IMR-90 (cell line): ENCODE measurements around the gene DESI2. TPM values are rescaled to one million over a fixed set of nuclear protein-coding genes. Genes with fewer than 3 reads are reported as not detected.

Experiments used
- ATAC-seq: fragments of 200-7000 bp; cut with Tn5 transposase; 2 replicates; pipeline ENCODE4 v1.9.1; 2020; ENCODE audit warnings: low read depth, mild to moderate bottlenecking, moderate library complexity
- BruUV-seq: library from RNA; stranded (reverse); fragments of 400-500 nt; replicated peaks from 2 replicates; lab custom pipeline; 2021; lab: Mats Ljungman, UMichigan
- CTCF ChIA-PET: fragments of 300-600 bp; formaldehyde crosslinking; extraction: SDS; loops from one replicate; lab custom pipeline; 2021; ENCODE audit warnings: antibody characterized with exemption; lab: Yijun Ruan, JAX
- POLR2A ChIA-PET: fragments of 300-600 bp; sonication (Branson Sonifier 250); formaldehyde crosslinking; loops from one replicate; lab custom pipeline; 2022; ENCODE audit warnings: antibody characterized with exemption; ENCODE audit not compliant: unreplicated experiment; lab: Charles Lee
- DNase-seq: peaks from one replicate; pipeline ENCODE4 v3.0.0; 2013
- H2AFZ ChIP-seq: replicated peaks from 2 replicates; pipeline ENCODE3; 2013; ENCODE audit warnings: low read length, mild to moderate bottlenecking; ENCODE audit not compliant: poor library complexity
- H2AK5ac ChIP-seq: 2 replicates; pipeline ENCODE4 v1.6.1; 2013; ENCODE audit warnings: low read depth, low read length, inconsistent platforms
- H2AK9ac ChIP-seq: replicated peaks from 2 replicates; pipeline ENCODE3; 2013; ENCODE audit warnings: mild to moderate bottlenecking, low read depth, low read length, moderate library complexity; ENCODE audit not compliant: poor library complexity
- H2BK120ac ChIP-seq: 2 replicates; pipeline ENCODE4 v1.6.1; 2013; ENCODE audit warnings: low read depth, low read length, inconsistent platforms
- H2BK15ac ChIP-seq: 3 replicates; pipeline ENCODE4 v1.6.1; 2013; ENCODE audit warnings: low read depth, low read length, inconsistent platforms
- H2BK20ac ChIP-seq: 2 replicates; pipeline ENCODE4 v1.6.1; 2013; ENCODE audit warnings: low read depth, mild to moderate bottlenecking, inconsistent platforms, low read length, moderate library complexity
- H2BK5ac ChIP-seq: 2 replicates; pipeline ENCODE4 v1.6.1; 2013; ENCODE audit warnings: mild to moderate bottlenecking, low read depth, low read length, inconsistent platforms; ENCODE audit not compliant: poor library complexity, severe bottlenecking
- H3K14ac ChIP-seq: replicated peaks from 2 replicates; pipeline ENCODE4 v1.6.1; 2013; ENCODE audit warnings: low read depth, low read length, inconsistent platforms
- H3K18ac ChIP-seq: 2 replicates; pipeline ENCODE4 v1.6.1; 2013; ENCODE audit warnings: low read depth, low read length, control low read depth
- H3K23ac ChIP-seq: 2 replicates; pipeline ENCODE4 v1.6.1; 2013; ENCODE audit warnings: low read depth, low read length, inconsistent platforms
- H3K27ac ChIP-seq: 2 replicates; pipeline ENCODE4 v1.5.1; 2013; ENCODE audit warnings: mild to moderate bottlenecking, control low read depth, low read length; ENCODE audit not compliant: insufficient read depth
- H3K27me3 ChIP-seq: 2 replicates; pipeline ENCODE4 v1.6.1; 2013; ENCODE audit warnings: low read length; ENCODE audit not compliant: control insufficient read depth, insufficient read depth
- H3K36me3 ChIP-seq: 2 replicates; pipeline ENCODE4 v1.6.1; 2013; ENCODE audit warnings: low read length, mixed read lengths; ENCODE audit not compliant: control insufficient read depth, insufficient read depth
- H3K4ac ChIP-seq: 2 replicates; pipeline ENCODE4 v1.6.1; 2013; ENCODE audit warnings: low read depth, low read length, inconsistent platforms
- H3K4me1 ChIP-seq: 2 replicates; pipeline ENCODE4 v1.6.1; 2013; ENCODE audit warnings: low read length, mixed read lengths; ENCODE audit not compliant: control insufficient read depth, insufficient read depth
- H3K4me2 ChIP-seq: 2 replicates; pipeline ENCODE4 v1.6.1; 2013; ENCODE audit warnings: low read depth, mild to moderate bottlenecking, control low read depth, low read length, moderate library complexity
- H3K4me3 ChIP-seq: 2 replicates; pipeline ENCODE4 v1.5.1; 2013; ENCODE audit warnings: low read depth, mild to moderate bottlenecking, control low read depth, low read length, moderate library complexity; ENCODE audit not compliant: insufficient read depth
- H3K56ac ChIP-seq: 2 replicates; pipeline ENCODE4 v1.6.1; 2013; ENCODE audit warnings: low read length, inconsistent platforms; ENCODE audit not compliant: insufficient read depth; ENCODE audit errors: extremely low read depth
- H3K79me1 ChIP-seq, 2 experiments: 2 replicates each; pipeline ENCODE4 v1.6.1; 2013; ENCODE audit warnings: low read length in 2 of 2, inconsistent platforms in 1 of 2, low read depth in 1 of 2
- H3K9ac ChIP-seq: 2 replicates; pipeline ENCODE4 v1.6.1; 2013; ENCODE audit warnings: low read depth, low read length, control low read depth
- H3K9me1 ChIP-seq: 2 replicates; pipeline ENCODE4 v1.6.1; 2013; ENCODE audit warnings: low read length, inconsistent platforms; ENCODE audit not compliant: insufficient read depth
- H3K9me3 ChIP-seq: 2 replicates; pipeline ENCODE4 v1.6.1; 2013; ENCODE audit warnings: low read length; ENCODE audit not compliant: control insufficient read depth, insufficient read depth
- H4K20me1 ChIP-seq: 2 replicates; pipeline ENCODE4 v1.6.1; 2013; ENCODE audit warnings: low read length, inconsistent platforms; ENCODE audit not compliant: insufficient read depth
- H4K5ac ChIP-seq: 2 replicates; pipeline ENCODE4 v1.6.1; 2013; ENCODE audit warnings: mild to moderate bottlenecking, low read depth, low read length, control low read depth
- H4K8ac ChIP-seq, 2 experiments: 2 replicates each; pipeline ENCODE4 v1.6.1; 2013; ENCODE audit warnings: low read depth in 2 of 2, low read length in 2 of 2, control low read depth in 1 of 2, inconsistent platforms in 1 of 2
- H4K91ac ChIP-seq: 2 replicates; pipeline ENCODE4 v1.6.1; 2013; ENCODE audit warnings: low read depth, low read length, inconsistent platforms; ENCODE audit not compliant: insufficient read depth
- BHLHE40 ChIP-seq: fragments of 150-350 bp; IDR thresholded peaks from 2 replicates; pipeline ENCODE4 v1.6.1; 2016; ENCODE audit warnings: mild to moderate bottlenecking, low read depth, low read length
- CTCF ChIP-seq: conservative IDR thresholded peaks from 2 replicates; pipeline ENCODE4 v1.5.1; 2012; ENCODE audit warnings: mild to moderate bottlenecking, low read depth, low read length, improper control_type of control experiment
- FOS ChIP-seq: fragments of 150-350 bp; IDR thresholded peaks from 2 replicates; pipeline ENCODE4 v1.6.1; 2016; ENCODE audit warnings: low read depth, low read length
- MXI1 ChIP-seq: IDR thresholded peaks from 2 replicates; pipeline ENCODE4 v1.6.1; 2012; ENCODE audit warnings: low read depth, mild to moderate bottlenecking, low read length, moderate library complexity, borderline replicate concordance
- NFE2L2 ChIP-seq: fragments of 150-350 bp; IDR thresholded peaks from 2 replicates; pipeline ENCODE4 v1.6.1; 2016; ENCODE audit warnings: low read depth, mild to moderate bottlenecking, low read length
- RCOR1 ChIP-seq: IDR thresholded peaks from 2 replicates; pipeline ENCODE4 v1.6.1; 2012; ENCODE audit warnings: mild to moderate bottlenecking, low read length, improper control_type of control experiment; ENCODE audit not compliant: insufficient replicate concordance
- WGBS, 2 experiments: methylation state at CpG; one replicate each; pipeline versions ENCODE4 v1.1.5 to v1.1.7; 2013; ENCODE audit warnings: missing lambda C conversion rate in 2 of 2; ENCODE audit not compliant: insufficient read length in 1 of 2; ENCODE audit errors: extremely low coverage in 2 of 2; 5-methylcytosine and 5-hydroxymethylcytosine counted together
- dilution Hi-C: fragments of 300-500 bp; cut with HindIII; formaldehyde crosslinking; loops from one replicate; pipeline ENCODE4 v1.14.3; 2018; ENCODE audit warnings: low sequenced_read_pairs; ENCODE audit not compliant: unreplicated experiment
- in situ Hi-C: fragments of 300-500 bp; cut with MboI; formaldehyde crosslinking; loops from 3 replicates; pipeline ENCODE4 v1.14.3; 2019; ENCODE audit warnings: low sequenced_read_pairs, inconsistent platforms, mixed read lengths
- intact Hi-C: fragments of 100-400 bp; cut with micrococcal nuclease; formaldehyde crosslinking; loops from 2 replicates; pipeline ENCODE4 v1.10.0; 2022
- polyA plus RNA-seq, 3 experiments: library from polyadenylated mRNA; depleted of rRNA; stranded (reverse); fragments of >200 nt; gene quantifications; 2 replicates each; pipeline ENCODE4 v1.2.3, GENCODE V29; 2012; ENCODE audit warnings: low replicate concordance in 1 of 3
- total RNA-seq: library from RNA; depleted of rRNA; stranded (reverse); fragments of >200 nt; gene quantifications from 2 replicates; pipeline ENCODE4 v1.2.3, GENCODE V29; 2012

DESI2 gene
- total and polyA plus RNA-seq, 2 of the 4 experiments (the other 2 are of a cell fraction) = 19.0 to 43.6 TPM

GRCh38 chr1:244654108-244655038 is 1.4 kb downstream of the DESI2 start:
- no peak overlapping the region for H2AFZ ChIP-seq
- H2BK20ac ChIP-seq = no peak overlapping the region
- 0% methylated on average over 2 of the region's 8 CpGs; no CpG with 5 or more reads in 1 of the 2 experiments for WGBS, 2 experiments
- no peak overlapping the region for H3K4ac ChIP-seq
- POLR2A ChIA-PET = no interaction called here
- ATAC-seq (no peak), DNase-seq (peak; percentile 26)
- 0 out of 2 replicates have a peak overlapping the region, but pooled peaks have one; percentile 33 for H2AK5ac ChIP-seq
- H3K4me2 ChIP-seq = peak overlapping the region; percentile 97
- no peaks in the 10 kb centered on the region for H3K27me3 ChIP-seq
- H4K8ac ChIP-seq = peak overlapping the region in 1 of 2 experiments; percentile 11; a peak in 1 of 4 replicates
- no peak overlapping the region for H2BK5ac ChIP-seq
- no peak overlapping the region for H2BK120ac ChIP-seq
- peak overlapping the region; percentile 87 for H3K14ac ChIP-seq
- peak overlapping the region; percentile 59 for H2AK9ac ChIP-seq
- peaks cover 14 to 51% of the 10 kb centered on the region in 2 experiments; a peak in 3 of 4 replicates for H3K79me1 ChIP-seq
- no peak overlapping the region for H3K56ac ChIP-seq
- H3K9me3 ChIP-seq = no peaks in the 10 kb centered on the region
- in situ Hi-C loops (no loop called here), dilution Hi-C loops (no loop called here), intact Hi-C loops (loop anchor here (2.0 to 5.0 kb wide), 2 partner anchors 18 to 202 kb away; partner anchors contain the start of gene ADSS2)
- H3K23ac ChIP-seq = peak overlapping the region; percentile 81; the same call in 1 of the 2 replicates
- TF ChIP-seq RCOR1 (no peak), CTCF (no peak), NFE2L2 (no peak), BHLHE40 (no peak), FOS (no peak), MXI1 (no peak)
- peaks cover 19% of the 10 kb centered on the region; the same call in 1 of the 2 replicates for H4K20me1 ChIP-seq
- peaks cover 7% of the 10 kb centered on the region for H3K36me3 ChIP-seq
- BruUV-seq = TSS peak; percentile 28
- no peaks in the 10 kb centered on the region for H3K4me1 ChIP-seq
- no peak overlapping the region for H3K18ac ChIP-seq
- H3K4me3 ChIP-seq = peak overlapping the region; percentile 86
- CTCF ChIA-PET = no interaction called here
- peak overlapping the region; percentile 88 for H3K27ac ChIP-seq
- no peak overlapping the region for H4K5ac ChIP-seq
- peak overlapping the region; percentile 92 for H3K9ac ChIP-seq
- H4K91ac ChIP-seq = no peak overlapping the region
- H3K9me1 ChIP-seq = peaks cover 17% of the 10 kb centered on the region; the same call in 1 of the 2 replicates
- H2BK15ac ChIP-seq = no peak overlapping the region
